Natural killer cell (primary cell): Measurements from ENCODE around the gene NDUFV1. TPM values are rescaled to one million over a fixed set of nuclear protein-coding genes. Genes with fewer than 3 reads are reported as not detected.

Source experiments
- ATAC-seq, 3 donors: fragments of 150-1000 bp in 2 of 3; fragments of 200-7000 bp in 1 of 3; cut with Tn5 transposase; 1 replicate in 1 of 3; 2 replicates in 2 of 3; pipeline ENCODE4 v1.10.0; 2021; ENCODE audit warnings: mild to moderate bottlenecking in 2 of 3, moderate library complexity in 2 of 3
- DNase-seq, 2 donors: peaks; one replicate each; pipeline versions ENCODE4 v3.0.0 to v3.0.0-alpha.2; 2013 to 2021; ENCODE audit warnings: mixed read lengths in 1 of 2
- H3K27ac ChIP-seq: one replicate; pipeline ENCODE4 v1.5.1; 2013; ENCODE audit warnings: mild to moderate bottlenecking, low read length
- H3K27me3 ChIP-seq: one replicate; pipeline ENCODE4 v1.6.1; 2013; ENCODE audit warnings: low read length; ENCODE audit not compliant: control insufficient read depth, insufficient read depth
- H3K36me3 ChIP-seq: one replicate; pipeline ENCODE4 v1.6.1; 2013; ENCODE audit warnings: low read length; ENCODE audit not compliant: control insufficient read depth, insufficient read depth
- H3K4me1 ChIP-seq: one replicate; pipeline ENCODE4 v1.6.1; 2013; ENCODE audit warnings: low read length; ENCODE audit not compliant: control insufficient read depth, insufficient read depth
- H3K4me3 ChIP-seq: one replicate; pipeline ENCODE4 v1.5.1; 2013; ENCODE audit warnings: low read length
- H3K9me3 ChIP-seq: one replicate; pipeline ENCODE4 v1.6.1; 2013; ENCODE audit warnings: low read length; ENCODE audit not compliant: control insufficient read depth, insufficient read depth
- H3K27ac Mint-ChIP-seq, 2 donors: one replicate each; pipeline ENCODE4 v1.8.0; 2022; ENCODE audit warnings: mild to moderate bottlenecking in 2 of 2, mixed read lengths in 2 of 2, moderate library complexity in 1 of 2
- H3K27me3 Mint-ChIP-seq, 2 donors: one replicate each; pipeline ENCODE4 v1.8.0; 2022; ENCODE audit warnings: low read depth in 2 of 2, mixed read lengths in 2 of 2
- H3K36me3 Mint-ChIP-seq: one replicate; pipeline ENCODE4 v1.8.0; 2022; ENCODE audit warnings: mixed read lengths
- H3K4me1 Mint-ChIP-seq, 2 donors: one replicate each; pipeline ENCODE4 v1.8.0; 2022; ENCODE audit warnings: mixed read lengths in 2 of 2
- H3K4me3 Mint-ChIP-seq: one replicate; pipeline ENCODE4 v1.8.0; 2022; ENCODE audit warnings: mild to moderate bottlenecking, moderate library complexity, mixed read lengths
- H3K9me3 Mint-ChIP-seq, 2 donors: one replicate each; pipeline ENCODE4 v1.8.0; 2022; ENCODE audit warnings: mixed read lengths in 2 of 2
- CTCF ChIP-seq: fragments of 200-600 bp; IDR thresholded peaks from one replicate; pipeline ENCODE4 v1.8.0; 2022; ENCODE audit warnings: antibody characterized with exemption
- WGBS: methylation state at CpG from one replicate; pipeline ENCODE4 v1.1.7; 2013; ENCODE audit warnings: missing lambda C conversion rate; ENCODE audit not compliant: insufficient coverage; 5-methylcytosine and 5-hydroxymethylcytosine counted together
- intact Hi-C: fragments of 100-400 bp; cut with micrococcal nuclease; formaldehyde crosslinking; loops from one replicate; pipeline ENCODE4 v1.14.2; 2022
- total RNA-seq, 4 donors: library from RNA; stranded (reverse); fragments of 120-200 nt in 1 of 4; gene quantifications; one replicate each; pipeline versions ENCODE4 v1.2.3 to v1.2.4, GENCODE V29; 2013 to 2022

NDUFV1 gene
- total RNA-seq, 3 donors from 2014 or later (not counting 1 experiment from before 2014, with no cell fraction given) = 346 to 393 (median 360) TPM

GRCh38 chr11:67651976-67652781 lies 45.4 kb downstream of the NDUFV1 start:
- no peak for TF ChIP-seq CTCF
- H3K36me3 ChIP-seq = no peaks in the 10 kb centered on the region
- H3K9me3 ChIP-seq = no peaks in the 10 kb centered on the region
- H3K4me3 ChIP-seq = no peak overlapping the region
- ATAC-seq (no peak), DNase-seq (no peak)
- Mint-ChIP-seq H3K4me3 (peak overlapping the region; percentile 28), H3K27ac (no peak overlapping the region), H3K36me3 (no peaks in the 10 kb centered on the region), H3K4me1 (peaks cover 15 to 26% of the 10 kb centered on the region in 2 donors), H3K9me3 (no peaks in the 10 kb centered on the region), H3K27me3 (no peaks in the 10 kb centered on the region)
- H3K27me3 ChIP-seq = no peaks in the 10 kb centered on the region
- peaks cover 36% of the 10 kb centered on the region for H3K4me1 ChIP-seq
- WGBS = 67% methylated on average over 10 of the region's 13 CpGs
- intact Hi-C loops = no loop called here
- no peak overlapping the region for H3K27ac ChIP-seq

- ATAC-seq (no peak), DNase-seq (no peak)
- Histone ChIP-seq H3K4me3 (no peak overlapping the region), H3K27ac (no peak overlapping the region), H3K27me3 (no peaks in the 10 kb centered on the region), H3K9me3 (no peaks in the 10 kb centered on the region), H3K36me3 (no peaks in the 10 kb centered on the region), H3K4me1 (peaks cover 26% of the 10 kb centered on the region)
- H3K4me3 Mint-ChIP-seq = no peak overlapping the region
- no peaks in the 10 kb centered on the region for H3K9me3 Mint-ChIP-seq
- H3K27ac Mint-ChIP-seq = no peak overlapping the region
- H3K27me3 Mint-ChIP-seq = no peaks in the 10 kb centered on the region
- TF ChIP-seq CTCF = no peak
- intact Hi-C loops = no loop called here
- WGBS = 95% methylated on average over 11 of the region's 15 CpGs
- peaks cover 9 to 19% of the 10 kb centered on the region in 2 donors for H3K4me1 Mint-ChIP-seq
- H3K36me3 Mint-ChIP-seq = no peaks in the 10 kb centered on the region
These were observed 46.5 kb downstream of the NDUFV1 start for GRCh38 chr11:67652965-67653845.

GRCh38 chr11:67654225-67654624 lies 47.5 kb downstream of the NDUFV1 start:
- H3K36me3 ChIP-seq = no peaks in the 10 kb centered on the region
- H3K27ac ChIP-seq = no peak overlapping the region
- no peaks in the 10 kb centered on the region for H3K9me3 ChIP-seq
- H3K4me3 ChIP-seq = no peak overlapping the region
- Mint-ChIP-seq H3K27me3 (no peaks in the 10 kb centered on the region), H3K36me3 (no peaks in the 10 kb centered on the region), H3K9me3 (no peaks in the 10 kb centered on the region), H3K4me1 (peaks cover 9 to 15% of the 10 kb centered on the region in 2 donors), H3K4me3 (no peak overlapping the region), H3K27ac (no peak overlapping the region)
- DNase-seq (no peak), ATAC-seq (no peak)
- intact Hi-C loops = no loop called here
- H3K27me3 ChIP-seq = no peaks in the 10 kb centered on the region
- H3K4me1 ChIP-seq = peaks cover 17% of the 10 kb centered on the region
- no peak for TF ChIP-seq CTCF
- WGBS = 85% methylated on average over 9 of the region's 9 CpGs
